ENCODE data around the gene TSPAN11.

DNA sequence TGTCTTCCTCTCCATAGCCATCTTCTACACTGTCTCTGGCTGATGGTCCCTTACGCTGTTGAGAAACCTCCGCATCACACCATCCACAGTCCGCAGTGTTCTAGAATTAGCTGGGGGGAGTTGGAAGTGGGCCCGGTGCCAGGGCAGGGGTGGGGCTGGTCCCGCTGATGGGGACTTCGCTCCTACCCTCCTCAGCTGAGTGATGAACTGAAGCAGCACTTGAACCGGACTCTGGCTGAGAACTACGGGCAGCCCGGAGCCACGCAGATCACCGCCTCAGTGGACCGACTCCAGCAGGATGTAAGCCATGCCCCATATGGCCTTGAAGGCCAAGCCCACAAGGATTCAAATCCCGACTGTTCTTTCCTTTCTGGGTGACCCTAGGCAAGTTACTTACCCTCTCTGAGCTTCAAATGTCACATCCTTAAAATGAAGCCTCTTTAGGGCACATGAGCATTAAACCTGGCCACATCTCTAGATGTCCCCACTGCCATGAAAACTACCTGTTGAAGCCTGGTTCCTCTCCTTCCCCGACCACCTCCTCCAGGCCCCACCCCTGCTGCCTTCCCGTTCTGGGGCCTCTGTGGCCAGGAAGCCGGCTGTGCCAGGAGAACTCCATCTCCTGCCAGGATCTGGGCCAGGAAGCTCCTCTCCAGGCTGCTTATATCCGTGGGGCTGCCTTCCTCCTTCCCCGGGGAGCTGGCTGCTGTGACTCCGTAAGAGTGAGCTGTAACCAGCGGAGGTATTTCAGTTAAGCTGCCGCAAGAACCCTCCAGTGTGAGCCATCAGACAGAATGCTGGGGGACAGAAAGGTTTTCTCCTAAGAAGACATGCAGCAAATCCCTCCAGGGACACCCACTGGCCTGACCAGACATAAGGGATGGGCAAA lies 53.1 kb downstream of the TSPAN11 start:
- TF ChIP-seq, protein P1, sequence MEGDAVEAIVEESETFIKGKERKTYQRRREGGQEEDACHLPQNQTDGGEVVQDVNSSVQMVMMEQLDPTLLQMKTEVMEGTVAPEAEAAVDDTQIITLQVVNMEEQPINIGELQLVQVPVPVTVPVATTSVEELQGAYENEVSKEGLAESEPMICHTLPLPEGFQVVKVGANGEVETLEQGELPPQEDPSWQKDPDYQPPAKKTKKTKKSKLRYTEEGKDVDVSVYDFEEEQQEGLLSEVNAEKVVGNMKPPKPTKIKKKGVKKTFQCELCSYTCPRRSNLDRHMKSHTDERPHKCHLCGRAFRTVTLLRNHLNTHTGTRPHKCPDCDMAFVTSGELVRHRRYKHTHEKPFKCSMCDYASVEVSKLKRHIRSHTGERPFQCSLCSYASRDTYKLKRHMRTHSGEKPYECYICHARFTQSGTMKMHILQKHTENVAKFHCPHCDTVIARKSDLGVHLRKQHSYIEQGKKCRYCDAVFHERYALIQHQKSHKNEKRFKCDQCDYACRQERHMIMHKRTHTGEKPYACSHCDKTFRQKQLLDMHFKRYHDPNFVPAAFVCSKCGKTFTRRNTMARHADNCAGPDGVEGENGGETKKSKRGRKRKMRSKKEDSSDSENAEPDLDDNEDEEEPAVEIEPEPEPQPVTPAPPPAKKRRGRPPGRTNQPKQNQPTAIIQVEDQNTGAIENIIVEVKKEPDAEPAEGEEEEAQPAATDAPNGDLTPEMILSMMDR (IDR thresholded peaks at IDR 0.05 in 8 of 11, conservative IDR thresholded peaks at IDR 0.05 in 3 of 11), result no peak
- TF ChIP-seq POLR2A (IDR thresholded peaks at IDR 0.05), result no peak

All from spleen (tissue), 7 donors.